Left colon (tissue), 2 donors: ENCODE data around the gene STIM2. TPM values are rescaled to one million over a fixed set of nuclear protein-coding genes. Genes with fewer than 3 reads are reported as not detected.

Experiments
- ATAC-seq: fragments of 200-7000 bp; cut with Tn5 transposase; one replicate; pipeline ENCODE4 v1.9.1; 2020; ENCODE audit warnings: mild to moderate bottlenecking, moderate library complexity
- DNase-seq, 2 donors: peaks; one replicate each; pipeline ENCODE4 v3.0.0-alpha.2; 2020
- intact Hi-C, 2 donors: fragments of 100-400 bp; cut with DNase I in 1 of 2; cut with micrococcal nuclease in 1 of 2; formaldehyde crosslinking; loops; one replicate each; pipeline versions ENCODE4 v1.11.2 to v1.14.0; 2022; cut with DNase I, micrococcal nuclease
- total RNA-seq, 2 donors: library from RNA; stranded (reverse); fragmentation: NEBNext Ultra II Directional; extraction: Animal tissue kit (Norgen Biotek cat#: 25700); gene quantifications; one replicate each; pipeline ENCODE4 v1.2.1, GENCODE V29; 2021
- donor health status: DM: no; HTN: no; CAD: no.
- donor health status: DM: yes; HTN: yes; CAD: no.

Gene STIM2
- total RNA-seq, 2 donors from 2014 or later, result 27.2 to 28.4 TPM

- ATAC-seq (peak; percentile 71), DNase-seq (peak in 1 of 2 donors; percentile 5)
- intact Hi-C loops, result no loop called here
These were observed 75.8 kb downstream of the STIM2 start for GRCh38 chr4:26936284-26937065.

GRCh38 chr4:26937139-26937538, 76.5 kb downstream of the STIM2 start:
- DNase-seq (no peak), ATAC-seq (no peak)
- intact Hi-C loops, result no loop called here

GRCh38 chr4:26937567-26937966, 76.9 kb downstream of the STIM2 start:
- intact Hi-C loops, result no loop called here
- ATAC-seq (no peak), DNase-seq (no peak)

- ATAC-seq (peak; percentile 86), DNase-seq (no peak)
- intact Hi-C loops, result no loop called here
These were observed 77.9 kb downstream of the STIM2 start for GRCh38 chr4:26938516-26938915.

GRCh38 chr4:26941951-26942350, 81.3 kb downstream of the STIM2 start:
- no peak for DNase-seq
- ATAC-seq, result no peak
- intact Hi-C loops, result no loop called here

- no peak for DNase-seq
- intact Hi-C loops, result no loop called here
- no peak for ATAC-seq
These were observed 82.2 kb downstream of the STIM2 start for GRCh38 chr4:26942871-26943270.

DNA sequence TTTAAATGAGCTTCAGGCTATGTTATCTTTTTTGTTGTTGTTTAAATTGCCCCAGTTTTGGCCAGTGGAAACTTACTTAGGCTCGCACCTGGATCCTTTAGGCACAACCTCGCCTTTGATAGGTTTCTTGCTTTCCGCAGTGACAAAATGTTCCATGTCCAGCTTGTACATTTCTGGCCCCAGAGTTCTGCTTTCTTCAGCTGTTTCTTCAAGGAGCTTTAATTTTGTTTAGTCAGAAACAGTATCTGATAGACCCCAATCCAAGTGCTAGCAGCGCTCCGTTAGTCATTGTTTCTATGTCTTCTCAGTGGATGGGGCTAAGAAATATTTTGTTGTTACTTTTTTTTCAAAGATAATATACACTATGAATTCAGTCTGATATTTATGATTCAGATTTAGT, 82.8 kb downstream of the STIM2 start:
- intact Hi-C loops, result no loop called here
- no peak for DNase-seq
- ATAC-seq, result no peak

DNA sequence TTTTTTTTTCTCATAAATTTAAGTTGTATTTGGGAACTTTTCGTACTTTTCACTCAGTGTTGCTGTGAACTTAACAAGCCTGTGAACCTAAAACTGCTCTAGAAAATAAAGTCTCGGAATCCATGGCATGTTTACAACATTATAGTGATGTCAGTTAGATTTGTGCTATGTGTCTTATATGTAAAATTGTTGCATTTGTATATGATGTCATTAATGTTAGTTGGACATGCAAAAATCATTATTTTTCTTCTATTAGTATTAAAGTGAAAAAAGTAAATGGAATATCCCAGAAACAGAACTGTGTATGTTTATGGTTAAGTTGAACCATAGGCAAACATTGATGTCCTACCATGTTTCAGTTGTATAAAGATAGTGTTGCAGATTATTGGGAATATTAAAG, 85.2 kb downstream of the STIM2 start:
- ATAC-seq (no peak), DNase-seq (no peak)
- intact Hi-C loops, result no loop called here

DNA sequence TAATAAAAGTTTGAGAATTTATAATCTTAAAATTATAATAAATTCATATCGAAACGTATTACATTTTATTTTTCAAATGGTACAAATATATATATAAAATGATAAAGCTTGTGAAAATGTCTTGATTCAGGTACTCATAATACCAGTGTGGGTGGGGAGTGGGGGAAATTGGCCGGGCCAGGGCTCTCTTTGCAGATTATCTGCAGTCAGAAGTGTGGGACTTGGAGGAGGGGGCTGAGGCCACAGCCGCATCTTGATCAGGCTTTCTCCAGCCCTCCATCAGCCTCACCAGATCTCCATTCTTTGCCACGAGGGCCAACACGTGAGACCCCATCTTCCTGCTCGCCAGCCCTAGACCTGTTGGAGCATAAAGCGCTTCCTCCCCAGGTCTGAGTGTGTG, 86.7 kb downstream of the STIM2 start:
- intact Hi-C loops, result no loop called here
- DNase-seq (no peak), ATAC-seq (no peak)

DNA sequence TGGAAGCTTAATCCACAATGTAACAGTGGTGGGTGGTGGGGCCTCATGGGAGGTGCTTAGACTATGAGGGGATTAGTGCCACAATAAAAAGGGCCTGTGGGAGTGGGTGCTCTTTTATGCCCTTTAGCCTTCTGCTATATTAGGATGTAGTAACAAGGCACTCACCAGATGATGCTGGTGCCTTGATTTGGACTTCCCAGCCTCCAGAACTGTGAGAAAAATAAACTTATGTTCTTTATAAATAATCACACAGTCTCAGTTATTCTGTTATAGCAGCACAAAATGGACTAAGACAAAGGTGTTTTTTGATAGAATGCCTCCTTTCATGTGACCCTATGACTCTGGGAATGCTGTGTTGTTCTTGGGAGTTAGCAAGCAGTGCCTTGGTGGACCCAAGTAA, 89.8 kb downstream of the STIM2 start:
- no peak for ATAC-seq
- intact Hi-C loops, result no loop called here
- no peak for DNase-seq

DNA sequence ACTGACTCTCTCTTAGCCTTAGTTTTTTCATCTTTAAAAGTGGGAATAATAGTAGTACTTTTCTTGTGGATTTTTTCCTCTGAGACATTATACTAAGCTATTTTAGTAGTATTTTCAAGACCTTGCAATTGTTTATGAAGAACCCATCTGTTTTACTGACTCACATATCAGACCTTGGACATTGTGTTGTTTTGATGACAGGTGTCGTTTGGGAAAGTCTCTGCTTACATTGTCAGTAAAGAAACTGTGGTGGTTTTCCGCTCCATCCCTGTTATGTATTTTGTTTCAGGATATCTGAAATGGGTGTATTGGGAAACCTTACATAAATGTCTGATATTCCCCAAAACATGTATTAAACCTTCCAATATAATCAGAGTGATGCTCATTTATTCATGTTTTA, 92.2 kb downstream of the STIM2 start:
- intact Hi-C loops, result no loop called here
- DNase-seq (no peak), ATAC-seq (no peak)

- intact Hi-C loops, result no loop called here
- DNase-seq, result no peak
- ATAC-seq, result no peak
These were observed 92.7 kb downstream of the STIM2 start for GRCh38 chr4:26953366-26953765.

- ATAC-seq (no peak), DNase-seq (no peak)
- intact Hi-C loops, result no loop called here
These were observed 93.3 kb downstream of the STIM2 start for GRCh38 chr4:26953770-26954423.

GRCh38 chr4:26955241-26955640, 94.6 kb downstream of the STIM2 start:
- DNase-seq (no peak), ATAC-seq (no peak)
- intact Hi-C loops, result no loop called here

GRCh38 chr4:26958925-26959653, 98.4 kb downstream of the STIM2 start:
- intact Hi-C loops, result no loop called here
- no peak for ATAC-seq
- no peak for DNase-seq

DNA sequence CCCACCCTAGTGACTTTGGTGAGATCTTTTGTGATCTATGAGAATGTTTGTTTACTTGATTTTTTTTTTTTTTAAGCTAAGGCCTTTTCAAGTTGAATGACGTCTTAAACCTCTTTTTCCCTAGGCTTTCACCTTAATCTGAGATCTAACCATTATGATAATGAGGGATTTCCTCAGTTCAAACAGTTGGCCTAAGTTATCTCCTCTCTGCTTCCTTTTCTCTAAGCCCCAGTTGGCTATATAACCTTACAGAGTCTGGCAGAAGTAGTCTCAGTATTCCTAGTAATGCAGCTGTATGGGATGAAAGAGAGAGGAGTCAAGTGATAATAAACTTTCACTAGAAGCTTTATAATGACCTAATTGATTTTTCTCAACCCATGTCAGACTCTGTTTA, 99.0 kb downstream of the STIM2 start:
- DNase-seq (no peak), ATAC-seq (no peak)
- intact Hi-C loops, result no loop called here

DNA sequence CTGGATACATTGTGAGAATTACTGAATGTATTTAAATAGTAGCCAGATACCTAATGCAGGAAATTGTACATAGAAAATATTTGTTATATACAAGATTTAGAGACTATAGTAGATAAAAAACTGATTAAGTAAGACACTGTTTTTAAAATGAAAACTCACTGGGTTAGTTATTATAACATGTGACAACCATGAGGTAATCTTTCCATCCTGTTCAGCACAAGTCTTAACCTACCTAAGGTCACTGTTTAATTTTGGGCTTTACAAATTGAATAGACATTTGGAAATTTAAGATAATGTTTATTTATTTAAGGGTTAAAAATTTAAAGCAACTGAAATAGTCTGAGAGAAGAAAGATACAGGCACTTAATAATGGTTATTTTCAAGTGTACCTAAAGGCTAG, 102.1 kb downstream of the STIM2 start:
- ATAC-seq (no peak), DNase-seq (no peak)
- intact Hi-C loops, result no loop called here

DNA sequence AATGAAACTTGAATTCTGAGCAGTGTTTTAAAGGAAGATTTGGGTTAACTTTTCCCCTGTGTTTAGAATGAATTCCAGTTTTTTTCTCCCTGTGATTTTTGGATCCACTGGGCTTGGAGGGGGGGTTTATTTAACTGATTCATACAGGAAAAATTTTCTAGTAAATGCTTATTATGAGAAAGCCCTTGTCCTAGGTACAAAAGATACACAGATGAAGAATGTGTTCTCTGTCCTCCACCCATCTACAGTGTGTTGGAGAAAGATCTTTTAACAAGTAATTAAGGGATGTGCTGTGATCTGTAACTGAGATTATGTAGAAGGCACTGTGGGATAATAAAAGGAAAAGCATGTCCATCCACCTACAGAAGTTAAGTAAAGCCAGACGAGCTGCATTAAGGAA, 103.9 kb downstream of the STIM2 start:
- intact Hi-C loops, result no loop called here
- DNase-seq, result no peak
- ATAC-seq, result no peak

DNA sequence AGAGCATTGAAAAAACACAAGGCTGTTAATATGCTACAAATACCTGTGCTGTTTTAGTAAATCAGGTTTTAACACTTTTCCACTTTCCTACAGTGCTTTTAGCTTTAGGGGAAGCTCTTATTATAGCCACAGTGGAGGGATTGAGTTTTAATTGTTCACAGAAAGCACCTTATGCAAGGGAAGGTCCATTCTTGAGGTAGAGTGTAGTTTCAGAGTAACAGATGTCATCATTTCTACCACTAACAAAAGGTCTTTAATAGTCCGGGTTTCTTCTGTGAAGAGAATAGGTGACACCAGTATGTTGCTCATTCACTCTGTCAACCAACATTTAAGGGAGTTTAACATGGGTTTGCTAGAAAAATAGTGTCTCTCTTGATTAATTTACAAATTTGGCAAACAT, 104.4 kb downstream of the STIM2 start:
- DNase-seq, result no peak
- no peak for ATAC-seq
- intact Hi-C loops, result no loop called here
